WTC11 (cell line): Measurements from ENCODE around the gene SNTB2. TPM values are rescaled to one million over a fixed set of nuclear protein-coding genes. Genes with fewer than 3 reads are reported as not detected.

ENCODE experiments used
- ATAC-seq: fragments of 200-7000 bp; cut with Tn5 transposase; 2 replicates; pipeline ENCODE4 v1.10.0; 2021; ENCODE audit warnings: mild to moderate bottlenecking, moderate library complexity
- CTCF ChIA-PET: fragments of 300-600 bp; sonication (Branson Sonifier 250); formaldehyde crosslinking; loops from one replicate; lab custom pipeline; 2021; ENCODE audit warnings: antibody characterized with exemption; lab: Charles Lee
- POLR2A ChIA-PET: fragments of 350-600 bp; sonication (Branson Sonifier 250); formaldehyde crosslinking; loops from one replicate; lab custom pipeline; 2021; ENCODE audit warnings: antibody characterized with exemption; lab: Charles Lee
- DNase-seq: peaks from one replicate; pipeline ENCODE4 v3.0.0; 2021; ENCODE audit warnings: low spot score
- H3K27ac Mint-ChIP-seq: 2 replicates; pipeline ENCODE4 v1.8.0; 2021; ENCODE audit warnings: mixed read lengths
- H3K27me3 Mint-ChIP-seq: 2 replicates; pipeline ENCODE4 v1.8.0; 2021; ENCODE audit warnings: low read depth, mild to moderate bottlenecking, moderate library complexity, mixed read lengths
- H3K36me3 Mint-ChIP-seq: 2 replicates; pipeline ENCODE4 v1.8.0; 2021; ENCODE audit warnings: mixed read lengths
- H3K4me1 Mint-ChIP-seq: 2 replicates; pipeline ENCODE4 v1.8.0; 2022; ENCODE audit warnings: mixed read lengths
- H3K4me3 Mint-ChIP-seq: 2 replicates; pipeline ENCODE4 v1.8.0; 2021; ENCODE audit warnings: mild to moderate bottlenecking, moderate library complexity, mixed read lengths
- H3K9me3 Mint-ChIP-seq: 2 replicates; pipeline ENCODE4 v1.8.0; 2021; ENCODE audit warnings: mixed read lengths
- ATF1 ChIP-seq: sonication (generic); formaldehyde crosslinking; IDR thresholded peaks from 2 replicates; pipeline ENCODE4 v1.8.1; 2023; ENCODE audit warnings: mild to moderate bottlenecking, moderate library complexity, missing genetic modification reagents
- ELF4 ChIP-seq: sonication (generic); formaldehyde crosslinking; IDR thresholded peaks from 2 replicates; pipeline ENCODE4 v1.8.1; 2022; ENCODE audit warnings: low read depth, mild to moderate bottlenecking, moderate library complexity, missing genetic modification reagents
- ERG ChIP-seq: fragments of 250-450 bp; sonication (Bioruptor Pico); IDR thresholded peaks from 2 replicates; pipeline ENCODE4 v1.8.0; 2021; ENCODE audit warnings: mild to moderate bottlenecking
- HMGA2 ChIP-seq: fragments of 250-450 bp; sonication (Bioruptor Pico); IDR thresholded peaks from 2 replicates; pipeline ENCODE4 v1.4.0; 2021; ENCODE audit warnings: mild to moderate bottlenecking, moderate library complexity
- IRF2 ChIP-seq: sonication (generic); formaldehyde crosslinking; IDR thresholded peaks from 2 replicates; pipeline ENCODE4 v1.8.0; 2022; ENCODE audit warnings: low read depth, missing genetic modification reagents, borderline replicate concordance
- JAZF1 ChIP-seq: fragments of 250-450 bp; sonication (Bioruptor Pico); IDR thresholded peaks from 2 replicates; pipeline ENCODE4 v1.9.0; 2021; ENCODE audit warnings: moderate library complexity, mild to moderate bottlenecking, inconsistent platforms
- MLX ChIP-seq: sonication (generic); formaldehyde crosslinking; IDR thresholded peaks from 2 replicates; pipeline ENCODE4 v1.8.1; 2023; ENCODE audit warnings: mild to moderate bottlenecking, missing genetic modification reagents, moderate library complexity
- NFATC4 ChIP-seq: fragments of 250-450 bp; sonication (Bioruptor Pico); IDR thresholded peaks from 2 replicates; pipeline ENCODE4 v1.9.0; 2021; ENCODE audit warnings: mild to moderate bottlenecking
- NFE2L1 ChIP-seq: sonication (generic); formaldehyde crosslinking; IDR thresholded peaks from 2 replicates; pipeline ENCODE4 v1.8.1; 2023; ENCODE audit warnings: missing genetic modification reagents
- NR1H2 ChIP-seq: sonication (generic); formaldehyde crosslinking; IDR thresholded peaks from 2 replicates; pipeline ENCODE4 v1.9.0; 2021; ENCODE audit warnings: mild to moderate bottlenecking, moderate library complexity, missing genetic modification reagents
- OVOL2 ChIP-seq: fragments of 250-450 bp; sonication (Bioruptor Pico); IDR thresholded peaks from 2 replicates; pipeline ENCODE4 v1.9.0; 2021; ENCODE audit warnings: mild to moderate bottlenecking, borderline replicate concordance
- RELA ChIP-seq: sonication (generic); formaldehyde crosslinking; IDR thresholded peaks from 2 replicates; pipeline ENCODE4 v1.8.1; 2022; ENCODE audit warnings: missing genetic modification reagents, mild to moderate bottlenecking, borderline replicate concordance
- SMAD3 ChIP-seq: sonication (generic); formaldehyde crosslinking; IDR thresholded peaks from 2 replicates; pipeline ENCODE4 v1.8.0; 2022; ENCODE audit warnings: missing genetic modification reagents, mild to moderate bottlenecking, borderline replicate concordance
- TEAD1 ChIP-seq: sonication (generic); formaldehyde crosslinking; IDR thresholded peaks from 2 replicates; pipeline ENCODE4 v1.8.0; 2022; ENCODE audit warnings: mild to moderate bottlenecking, missing genetic modification reagents
- TP53 ChIP-seq: sonication (generic); formaldehyde crosslinking; IDR thresholded peaks from 2 replicates; pipeline ENCODE4 v1.8.1; 2023; ENCODE audit warnings: mild to moderate bottlenecking, missing genetic modification reagents
- ZNF121 ChIP-seq: sonication (generic); formaldehyde crosslinking; IDR thresholded peaks from 2 replicates; pipeline ENCODE4 v1.8.0; 2023; ENCODE audit warnings: missing genetic modification reagents
- ZNF396 ChIP-seq: fragments of 250-450 bp; sonication (Bioruptor Pico); IDR thresholded peaks from 2 replicates; pipeline ENCODE4 v1.8.0; 2021; ENCODE audit warnings: mild to moderate bottlenecking, moderate library complexity, borderline replicate concordance
- ZNF425 ChIP-seq: fragments of 250-450 bp; sonication (Bioruptor Pico); conservative IDR thresholded peaks from 2 replicates; pipeline ENCODE4 v1.9.0; 2021; ENCODE audit warnings: mild to moderate bottlenecking
- total RNA-seq: library from RNA; stranded (reverse); gene quantifications from 3 replicates; pipeline ENCODE4 v1.2.3, GENCODE V29; 2021
- TF ChIP-seq, protein P1 (sequence below): sonication (generic); formaldehyde crosslinking; IDR thresholded peaks from 2 replicates; pipeline ENCODE4 v1.8.0; 2022; ENCODE audit warnings: mild to moderate bottlenecking, missing genetic modification reagents
- TF ChIP-seq, protein P2 (sequence below): sonication (generic); formaldehyde crosslinking; IDR thresholded peaks from 2 replicates; pipeline ENCODE4 v1.8.1; 2022; ENCODE audit warnings: low read depth, mild to moderate bottlenecking, moderate library complexity, missing genetic modification reagents, borderline replicate concordance

Gene SNTB2
- total RNA-seq, 1 experiment from 2014 or later: 23.7 TPM

- TF ChIP-seq RELA (CRISPR knock-in tag): no peak
- TF ChIP-seq JAZF1: no peak
- TF ChIP-seq ZNF121: no peak
- TF ChIP-seq NR1H2 (CRISPR knock-in tag): no peak
- TF ChIP-seq ATF1 (CRISPR knock-in tag): no peak
- TF ChIP-seq ELF4 (CRISPR knock-in tag): no peak
- no peak for TF ChIP-seq ZNF425 (CRISPR knock-in tag)
- TF ChIP-seq, protein P1, sequence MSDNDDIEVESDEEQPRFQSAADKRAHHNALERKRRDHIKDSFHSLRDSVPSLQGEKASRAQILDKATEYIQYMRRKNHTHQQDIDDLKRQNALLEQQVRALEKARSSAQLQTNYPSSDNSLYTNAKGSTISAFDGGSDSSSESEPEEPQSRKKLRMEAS (CRISPR knock-in tag): no peak
- no peak for TF ChIP-seq TEAD1 (CRISPR knock-in tag)
- no peak for TF ChIP-seq OVOL2 (CRISPR knock-in tag)
- TF ChIP-seq NFATC4 (CRISPR knock-in tag): no peak
- TF ChIP-seq SMAD3 (CRISPR knock-in tag): no peak
- TF ChIP-seq NFE2L1 (CRISPR knock-in tag): no peak
- TF ChIP-seq MLX: no peak
- TF ChIP-seq, protein P2, sequence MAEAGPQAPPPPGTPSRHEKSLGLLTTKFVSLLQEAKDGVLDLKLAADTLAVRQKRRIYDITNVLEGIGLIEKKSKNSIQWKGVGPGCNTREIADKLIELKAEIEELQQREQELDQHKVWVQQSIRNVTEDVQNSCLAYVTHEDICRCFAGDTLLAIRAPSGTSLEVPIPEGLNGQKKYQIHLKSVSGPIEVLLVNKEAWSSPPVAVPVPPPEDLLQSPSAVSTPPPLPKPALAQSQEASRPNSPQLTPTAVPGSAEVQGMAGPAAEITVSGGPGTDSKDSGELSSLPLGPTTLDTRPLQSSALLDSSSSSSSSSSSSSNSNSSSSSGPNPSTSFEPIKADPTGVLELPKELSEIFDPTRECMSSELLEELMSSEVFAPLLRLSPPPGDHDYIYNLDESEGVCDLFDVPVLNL: no peak
- TF ChIP-seq TP53 (CRISPR knock-in tag): no peak
- no peak overlapping the region for H3K4me3 Mint-ChIP-seq
- H3K27me3 Mint-ChIP-seq: no peaks in the 10 kb centered on the region
- H3K4me1 Mint-ChIP-seq: no peaks in the 10 kb centered on the region; the same call in none of the 2 replicates
- CTCF ChIA-PET: no interaction called here
- H3K27ac Mint-ChIP-seq: no peak overlapping the region
- H3K9me3 Mint-ChIP-seq: no peaks in the 10 kb centered on the region
- no peak for ATAC-seq
- H3K36me3 Mint-ChIP-seq: no peaks in the 10 kb centered on the region; the same call in 1 of the 2 replicates
- POLR2A ChIA-PET: no interaction called here
- DNase-seq: no peak
Observed at GRCh38 chr16:69204172-69204571, 17.2 kb downstream of the SNTB2 start.

DNA sequence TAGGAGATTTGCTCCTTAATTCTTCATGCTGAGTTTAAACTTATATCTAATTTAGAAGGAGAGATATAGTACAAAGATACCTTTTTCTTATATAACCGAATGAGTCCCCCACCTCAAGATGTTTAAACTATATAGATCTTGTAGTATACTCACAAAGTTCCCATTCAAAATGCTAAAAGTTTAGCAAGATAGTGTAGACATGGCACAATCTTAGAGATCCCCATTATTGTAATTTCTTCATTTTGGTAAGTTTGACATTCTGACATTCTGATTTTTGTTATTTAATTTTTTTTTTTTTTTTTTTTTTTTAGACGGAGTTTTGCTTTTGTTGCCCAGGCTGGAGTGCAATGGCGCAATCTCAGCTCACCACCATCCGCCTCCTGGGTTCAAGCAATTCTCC is 22.8 kb downstream of the SNTB2 start:
- DNase-seq: no peak
- TF ChIP-seq, protein P2: no peak
- no peak for TF ChIP-seq ZNF121
- TF ChIP-seq, all 79 proteins: peak for 0
- Mint-ChIP-seq H3K27me3 (no peaks in the 10 kb centered on the region), H3K27ac (no peak overlapping the region), H3K4me3 (no peak overlapping the region), H3K4me1 (no peaks in the 10 kb centered on the region; the same call in 1 of the 2 replicates), H3K36me3 (no peaks in the 10 kb centered on the region), H3K9me3 (no peaks in the 10 kb centered on the region)
- ChIA-PET CTCF (no interaction called here), POLR2A (no interaction called here)
- ATAC-seq: no peak

DNA sequence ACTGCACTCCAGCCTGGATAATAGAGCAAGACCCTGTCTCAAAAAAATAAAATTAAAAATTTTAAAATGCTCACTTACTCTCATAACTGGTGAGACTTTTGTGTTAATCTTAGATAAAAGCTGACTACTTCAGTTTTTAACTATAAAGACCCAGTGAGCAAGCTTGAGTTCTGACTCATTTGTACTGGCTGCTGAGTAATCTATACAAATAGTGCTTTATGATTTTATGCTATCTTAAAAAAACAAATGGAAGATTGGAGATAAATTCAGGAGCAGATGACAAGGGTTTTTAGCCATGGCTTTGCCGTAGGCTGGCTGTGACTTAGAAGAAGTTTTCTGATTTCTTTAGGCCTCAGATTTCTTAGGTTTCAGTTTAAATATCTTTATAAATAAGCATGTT is 30.5 kb downstream of the SNTB2 start:
- TF ChIP-seq ZNF425 (CRISPR knock-in tag) (no peak), IRF2 (CRISPR knock-in tag) (no peak), HMGA2 (CRISPR knock-in tag) (no peak), ZNF396 (CRISPR knock-in tag) (no peak), RELA (CRISPR knock-in tag) (no peak), ATF1 (CRISPR knock-in tag) (no peak), ERG (CRISPR knock-in tag) (no peak)
- TF ChIP-seq, all 79 proteins: peak for 0
- DNase-seq (no peak), ATAC-seq (no peak)
- no peaks in the 10 kb centered on the region for H3K9me3 Mint-ChIP-seq
- no peak overlapping the region for H3K27ac Mint-ChIP-seq
- no peaks in the 10 kb centered on the region for H3K4me1 Mint-ChIP-seq
- no peaks in the 10 kb centered on the region for H3K27me3 Mint-ChIP-seq
- H3K36me3 Mint-ChIP-seq: no peaks in the 10 kb centered on the region
- POLR2A ChIA-PET: no interaction called here
- no peak overlapping the region for H3K4me3 Mint-ChIP-seq
- CTCF ChIA-PET: no interaction called here
